HG02943 (cell line): ENCODE measurements around the gene RAMP3.
"Not testable (repeated sequence)": the region's sequence is repeated elsewhere in the genome, so short reads cannot be mapped to it uniquely, and the experiment has no call there.

Source experiments
- ATAC-seq: cut with Tn5 transposase; IDR thresholded peaks from one replicate; pipeline ENCODE4 v1.9.1; 2021; ENCODE audit warnings: mild to moderate bottlenecking, low read depth, moderate library complexity; ENCODE audit not compliant: unreplicated experiment

The RAMP3 gene

GRCh38 chr7:45190406-45191165, 33.0 kb downstream of the RAMP3 start:
- ATAC-seq: no peak

- ATAC-seq: no peak
Measured at GRCh38 chr7:45191396-45191795, 33.8 kb downstream of the RAMP3 start.

- ATAC-seq: no peak
Measured at GRCh38 chr7:45192621-45193041, 35.0 kb downstream of the RAMP3 start.

- no peak for ATAC-seq
Measured at GRCh38 chr7:45193828-45194227, 36.2 kb downstream of the RAMP3 start.

- ATAC-seq: no peak
Measured at GRCh38 chr7:45196374-45196773, 38.8 kb downstream of the RAMP3 start.

GRCh38 chr7:45197461-45197860, 39.9 kb downstream of the RAMP3 start:
- no peak for ATAC-seq

- ATAC-seq: no peak
Measured at GRCh38 chr7:45198986-45199385, 41.4 kb downstream of the RAMP3 start.

GRCh38 chr7:45199506-45199905, 41.9 kb downstream of the RAMP3 start:
- ATAC-seq: no peak

GRCh38 chr7:45202625-45203024, 45.0 kb downstream of the RAMP3 start:
- no peak for ATAC-seq

- no peak for ATAC-seq
Measured at GRCh38 chr7:45203036-45203435, 45.4 kb downstream of the RAMP3 start.

- ATAC-seq: no peak
Measured at GRCh38 chr7:45203459-45203858, 45.9 kb downstream of the RAMP3 start.

GRCh38 chr7:45203936-45204445, 46.4 kb downstream of the RAMP3 start:
- peak; percentile 85 for ATAC-seq

GRCh38 chr7:45206266-45206665, 48.7 kb downstream of the RAMP3 start:
- not testable (repeated sequence) for ATAC-seq

GRCh38 chr7:45209909-45210308, 52.3 kb downstream of the RAMP3 start:
- not testable (repeated sequence) for ATAC-seq

GRCh38 chr7:45211066-45211465, 53.5 kb downstream of the RAMP3 start:
- no peak for ATAC-seq

GRCh38 chr7:45211958-45212357, 54.4 kb downstream of the RAMP3 start:
- no peak for ATAC-seq

- no peak for ATAC-seq
Measured at GRCh38 chr7:45212606-45213005, 55.0 kb downstream of the RAMP3 start.

GRCh38 chr7:45215601-45216062, 58.0 kb downstream of the RAMP3 start:
- ATAC-seq: no peak

- ATAC-seq: no peak
Measured at GRCh38 chr7:45216181-45216580, 58.6 kb downstream of the RAMP3 start.

GRCh38 chr7:45216622-45217165, 59.1 kb downstream of the RAMP3 start:
- ATAC-seq: no peak

GRCh38 chr7:45217358-45217757, 59.8 kb downstream of the RAMP3 start:
- no peak for ATAC-seq

- ATAC-seq: no peak
Measured at GRCh38 chr7:45219130-45219529, 61.5 kb downstream of the RAMP3 start.
